Psoas muscle (tissue), 8 donors: ENCODE measurements around the gene SCAMP2. TPM values are rescaled to one million over a fixed set of nuclear protein-coding genes. Genes with fewer than 3 reads are reported as not detected.

Source experiments
- ATAC-seq, 4 donors: fragments of 200-7000 bp; cut with Tn5 transposase; one replicate each; pipeline ENCODE4 v1.9.1; 2020; ENCODE audit warnings: moderate library complexity in 3 of 4, mild to moderate bottlenecking in 2 of 4
- DNase-seq, 2 donors: peaks; one replicate each; pipeline ENCODE4 v3.0.0-alpha.2; 2020
- H3K27ac ChIP-seq: fragments of 200-600 bp; one replicate; pipeline ENCODE4 v1.8.0; 2022
- H3K27me3 ChIP-seq, 3 donors: fragments of 200-600 bp in 1 of 3; one replicate each; pipeline versions ENCODE4 v1.6.1 to v1.8.0; 2013 to 2022; ENCODE audit warnings: low read length in 2 of 3, mild to moderate bottlenecking in 2 of 3, moderate library complexity in 1 of 3; ENCODE audit not compliant: insufficient read depth in 3 of 3
- H3K36me3 ChIP-seq, 2 donors: fragments of 200-600 bp in 1 of 2; one replicate each; pipeline versions ENCODE4 v1.6.1 to v1.8.0; 2013 to 2022; ENCODE audit warnings: low read depth in 1 of 2, mild to moderate bottlenecking in 1 of 2, moderate library complexity in 1 of 2; ENCODE audit not compliant: insufficient read depth in 1 of 2
- H3K4me1 ChIP-seq: fragments of 200-600 bp; one replicate; pipeline ENCODE4 v1.8.0; 2022
- H3K4me3 ChIP-seq: fragments of 200-600 bp; one replicate; pipeline ENCODE4 v1.8.0; 2022; ENCODE audit warnings: mild to moderate bottlenecking
- H3K9me3 ChIP-seq: fragments of 200-600 bp; one replicate; pipeline ENCODE4 v1.8.0; 2022
- CTCF ChIP-seq: fragments of 200-600 bp; IDR thresholded peaks from one replicate; pipeline ENCODE4 v1.8.0; 2022; ENCODE audit warnings: antibody characterized with exemption
- WGBS, 3 donors: extraction: QIAGEN DNeasy Blood & Tissue Kit; methylation state at CpG; one replicate each; pipeline versions ENCODE4 v1.1.6 to v1.1.7; 2013; 5-methylcytosine and 5-hydroxymethylcytosine counted together
- intact Hi-C, 2 donors: fragments of 100-400 bp; cut with DNase I; formaldehyde crosslinking; loops; one replicate each; pipeline versions ENCODE4 v1.11.0 to v1.14.2; 2022
- polyA plus RNA-seq, 3 donors: library from polyadenylated mRNA; stranded (reverse); fragments of 200-250 nt; gene quantifications; one replicate each; pipeline ENCODE4 v1.2.3, GENCODE V29; 2013
- total RNA-seq, 4 donors: library from RNA; stranded (reverse); fragmentation: NEBNext Ultra II Directional in 2 of 4; extraction: Animal tissue kit (Norgen Biotek cat#: 25700) in 2 of 4; gene quantifications; one replicate each; pipeline versions ENCODE4 v1.2.1 to v1.2.4, GENCODE V29; 2021 to 2023
- donor health status: healthy with polysubstance abuse.
- donor health status: DM: no; HTN: no; CAD: no; lungs with moderate emphysema.
- donor health status: Bipolar disorder and iron deficiency.
- donor health status: healthy.
- donor health status: DM: yes; HTN: yes; CAD: no.
- donor health status: DM: no; HTN: no; CAD: no.
- donor health status: DM: no; HTN: no; CAD: no.
- donor health status: DM: yes; HTN: yes; CAD: no.

Gene SCAMP2
- total and polyA plus RNA-seq, 7 donors: 32.1 to 73.6 (median 48.6) TPM

- no peak for TF ChIP-seq CTCF
- intact Hi-C loops: no loop called here
- Histone ChIP-seq H3K27me3 (no peaks in the 10 kb centered on the region), H3K9me3 (no peaks in the 10 kb centered on the region), H3K4me3 (no peak overlapping the region), H3K4me1 (peaks cover 19% of the 10 kb centered on the region), H3K27ac (peak overlapping the region; percentile 21), H3K36me3 (peaks cover 0 to 75% of the 10 kb centered on the region in 2 donors)
- ATAC-seq (peak in 3 of 4 donors; percentile 19 to 54 (median 47)), DNase-seq (peak in 1 of 2 donors; percentile 75)
- WGBS, 3 donors: 22 to 45% (median 27%) methylated on average over 3 of the region's 3 CpGs
Measured at GRCh38 chr15:74847432-74847831, 25.7 kb downstream of the SCAMP2 start.

- peaks cover 0 to 66% of the 10 kb centered on the region in 2 donors for H3K36me3 ChIP-seq
- WGBS, 3 donors: 85 to 90% (median 87%) methylated on average over 4 of the region's 4 CpGs
- ATAC-seq: no peak
Measured at GRCh38 chr15:74845581-74845980, 27.6 kb downstream of the SCAMP2 start.

DNA sequence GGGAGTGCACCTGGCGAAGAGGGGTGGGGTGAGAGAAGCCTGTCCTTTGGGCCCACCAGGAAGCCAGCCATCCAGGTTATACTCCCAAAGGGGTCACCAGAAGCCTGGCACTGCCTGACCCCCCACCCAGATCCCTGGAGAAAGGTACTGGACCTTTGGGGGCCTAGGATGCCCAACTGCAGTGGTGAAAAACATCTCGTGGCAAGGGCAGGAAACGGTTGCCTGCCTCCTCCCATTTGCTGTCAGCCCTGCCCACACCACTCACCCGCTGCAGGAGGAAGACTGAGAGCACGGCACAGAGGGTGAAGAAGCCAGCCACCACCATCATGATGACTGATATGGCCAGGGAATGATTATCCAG lies 28.0 kb downstream of the SCAMP2 start:
- DNase-seq (no peak), ATAC-seq (no peak)
- Histone ChIP-seq H3K36me3 (peaks cover 0 to 66% of the 10 kb centered on the region in 2 donors), H3K27me3 (no peaks in the 10 kb centered on the region), H3K4me3 (no peak overlapping the region), H3K4me1 (peaks cover 19% of the 10 kb centered on the region), H3K9me3 (no peaks in the 10 kb centered on the region), H3K27ac (no peak overlapping the region)
- 68 to 83% (median 78%) methylated on average over 5 of the region's 5 CpGs for WGBS, 3 donors
- TF ChIP-seq CTCF: no peak
- intact Hi-C loops: no loop called here

More at GRCh38 chr15:74845581-74845980, 27.6 kb downstream of the SCAMP2 start:
- no peak overlapping the region for H3K27ac ChIP-seq
- H3K27me3 ChIP-seq: no peaks in the 10 kb centered on the region
- intact Hi-C loops: no loop called here
- TF ChIP-seq CTCF: no peak
- no peak for DNase-seq
- no peak overlapping the region for H3K4me3 ChIP-seq
- H3K9me3 ChIP-seq: no peaks in the 10 kb centered on the region
- H3K4me1 ChIP-seq: peaks cover 19% of the 10 kb centered on the region

DNA sequence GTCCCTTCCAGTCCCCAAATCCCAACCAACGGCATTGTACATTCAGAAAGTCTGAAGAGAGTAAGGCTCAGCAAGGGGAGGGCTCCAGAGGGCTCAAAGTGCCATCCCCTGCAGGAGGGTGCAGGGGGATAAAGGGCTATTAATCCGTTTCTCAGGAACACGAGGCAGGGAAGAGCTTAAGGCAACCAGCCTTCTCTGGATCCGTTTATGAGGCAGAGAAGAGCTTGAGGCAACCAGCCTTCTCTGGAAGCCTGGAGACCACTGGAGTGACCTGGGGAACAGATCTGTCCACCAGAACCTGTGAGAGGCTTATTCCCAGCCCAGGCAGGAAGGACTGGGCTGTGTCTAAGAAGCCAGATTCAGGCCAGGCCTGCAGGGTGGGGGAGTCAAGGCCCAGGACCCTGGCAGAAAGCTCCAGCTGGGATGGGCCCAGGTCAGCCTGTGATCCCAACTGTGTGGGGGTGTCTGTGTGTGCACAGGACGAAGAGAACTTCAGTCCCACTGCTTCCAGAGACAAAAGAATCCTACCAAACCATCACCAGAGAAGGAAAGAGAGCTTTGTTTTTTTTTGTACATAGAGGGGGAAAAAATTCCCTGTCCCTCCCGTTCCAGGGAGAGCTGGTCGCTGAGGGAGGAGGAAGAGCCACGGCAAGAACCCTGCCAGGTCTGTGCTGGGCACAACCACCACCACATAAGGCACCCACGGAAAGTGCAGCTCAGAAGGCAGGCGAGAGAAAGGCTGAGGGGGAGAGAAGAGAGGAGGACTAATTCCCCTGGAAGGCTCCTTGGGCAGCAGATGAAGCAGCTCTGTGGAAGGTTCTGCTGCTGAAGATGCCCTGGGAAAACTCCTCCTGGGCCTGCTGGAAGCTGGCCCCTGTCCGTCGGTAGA lies 28.6 kb downstream of the SCAMP2 start:
- WGBS, 3 donors: 70 to 86% (median 77%) methylated on average over 12 of the region's 12 CpGs
- no peak overlapping the region for H3K4me3 ChIP-seq
- H3K36me3 ChIP-seq: peaks cover 0 to 66% of the 10 kb centered on the region in 2 donors
- no peaks in the 10 kb centered on the region for H3K9me3 ChIP-seq
- DNase-seq (no peak), ATAC-seq (no peak)
- no peak for TF ChIP-seq CTCF
- peaks cover 19% of the 10 kb centered on the region for H3K4me1 ChIP-seq
- intact Hi-C loops: loop anchor here in 1 of 2 donors (5.0 kb wide), 1 partner anchor 63 kb away; the partner anchor contains the start of gene FAM219B
- H3K27ac ChIP-seq: peak overlapping the region; percentile 30
- no peaks in the 10 kb centered on the region for H3K27me3 ChIP-seq
